NCI-H226 (cell line): ENCODE measurements around the gene CACNA1C.

Experiments used
- DNase-seq: peaks from one replicate; pipeline ENCODE4 v3.0.0-alpha.2; 2015

CACNA1C gene

DNA sequence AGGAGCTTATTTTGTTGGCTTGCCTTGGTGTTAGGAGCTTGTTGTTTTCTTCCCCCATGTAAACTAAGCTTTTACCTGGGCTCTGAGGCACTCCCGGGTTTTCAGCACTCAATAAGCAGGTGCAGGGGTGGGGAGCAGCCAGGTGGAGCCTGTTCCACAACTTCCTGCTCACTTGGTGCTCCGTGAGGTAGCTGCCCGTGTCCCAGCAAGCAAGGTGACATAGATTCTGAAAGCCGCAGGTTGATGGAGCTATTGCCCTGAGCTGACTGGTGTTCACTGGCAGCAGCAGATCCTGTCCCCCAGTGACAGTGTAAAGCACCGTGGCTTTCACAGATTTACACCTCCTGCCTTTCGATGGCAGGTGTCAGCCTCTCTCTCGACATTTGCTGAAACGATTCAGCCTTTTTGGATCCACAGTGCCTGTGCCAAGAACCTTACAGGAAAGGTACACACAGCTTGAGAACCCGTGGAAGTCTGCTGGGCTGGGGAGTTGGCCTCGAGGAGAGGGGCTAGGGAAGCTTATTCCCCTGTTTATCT is 446.2 kb downstream of the CACNA1C start:
- DNase-seq, result no peak

DNA sequence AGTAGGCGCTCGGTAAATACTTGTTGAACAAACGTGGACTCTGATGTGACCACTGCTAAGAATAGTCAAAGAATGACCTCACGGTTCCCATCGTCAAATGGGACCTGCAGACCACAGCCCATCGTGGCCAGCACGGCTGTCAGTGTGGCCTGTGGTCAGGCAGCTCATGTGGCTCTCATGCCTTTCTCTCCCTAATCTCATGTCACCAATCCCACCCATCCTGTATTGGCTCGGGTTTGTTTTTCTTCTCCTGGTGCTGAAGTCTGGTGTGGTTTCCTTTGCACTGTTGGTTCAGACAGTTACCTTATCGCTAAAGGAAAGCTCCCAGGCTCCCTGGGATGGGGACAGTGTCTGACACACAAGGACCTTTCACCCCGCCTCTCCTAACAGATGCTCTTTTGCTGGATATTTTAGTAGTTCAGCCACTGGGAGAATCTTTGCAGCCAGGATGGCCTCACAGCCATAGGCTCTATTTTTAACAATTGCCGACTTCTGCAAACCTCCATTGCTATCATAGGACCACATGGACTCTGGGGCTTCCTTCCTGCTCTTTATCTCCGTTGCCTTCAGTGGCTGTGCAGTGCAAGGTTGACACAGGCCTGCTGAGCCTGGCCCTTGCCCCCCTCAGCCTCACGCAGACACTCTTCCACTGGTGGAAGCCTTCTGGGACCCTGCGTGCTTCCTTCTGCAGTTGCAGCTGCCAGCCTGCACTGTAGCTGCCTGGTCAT is 448.8 kb downstream of the CACNA1C start:
- no peak for DNase-seq

DNA sequence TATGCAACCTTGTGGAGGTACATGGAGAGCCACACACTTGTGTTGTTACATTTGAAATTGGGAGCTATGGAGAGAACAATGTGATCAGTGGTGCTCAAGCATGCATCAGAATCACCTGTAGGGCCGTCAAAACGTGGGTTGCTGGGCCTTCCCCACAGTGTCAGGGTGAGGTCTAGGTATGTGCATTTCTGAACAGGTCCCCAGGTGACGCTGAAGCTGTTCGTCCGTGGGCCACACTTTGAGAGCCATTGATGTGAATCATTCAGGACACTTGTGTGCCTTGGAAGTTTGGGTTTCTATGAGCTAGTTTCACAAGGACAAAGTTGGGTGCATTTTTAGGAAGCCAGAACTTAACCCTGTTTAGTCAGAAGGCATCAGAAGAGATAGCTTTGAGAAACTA is 450.2 kb downstream of the CACNA1C start:
- DNase-seq, result no peak

DNA sequence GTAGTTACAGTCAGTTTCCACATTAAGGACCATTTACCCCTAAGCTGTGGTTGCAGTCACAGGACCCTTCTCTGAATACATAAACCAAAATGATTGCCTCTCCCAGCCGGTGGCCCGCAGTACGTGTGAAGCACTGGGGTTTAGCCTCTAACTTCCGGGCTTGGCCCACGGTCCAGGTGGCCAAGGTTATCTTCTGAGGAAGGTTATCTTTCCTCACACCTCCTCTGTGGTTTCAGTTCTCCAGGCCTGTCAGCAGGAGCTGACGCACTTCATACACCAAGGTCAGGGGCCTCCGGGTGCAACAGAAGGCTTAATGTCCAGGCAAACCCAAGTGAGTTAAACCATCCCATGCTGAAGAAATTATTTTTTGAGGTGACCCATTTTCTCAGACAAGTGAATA is 451.0 kb downstream of the CACNA1C start:
- no peak for DNase-seq

DNA sequence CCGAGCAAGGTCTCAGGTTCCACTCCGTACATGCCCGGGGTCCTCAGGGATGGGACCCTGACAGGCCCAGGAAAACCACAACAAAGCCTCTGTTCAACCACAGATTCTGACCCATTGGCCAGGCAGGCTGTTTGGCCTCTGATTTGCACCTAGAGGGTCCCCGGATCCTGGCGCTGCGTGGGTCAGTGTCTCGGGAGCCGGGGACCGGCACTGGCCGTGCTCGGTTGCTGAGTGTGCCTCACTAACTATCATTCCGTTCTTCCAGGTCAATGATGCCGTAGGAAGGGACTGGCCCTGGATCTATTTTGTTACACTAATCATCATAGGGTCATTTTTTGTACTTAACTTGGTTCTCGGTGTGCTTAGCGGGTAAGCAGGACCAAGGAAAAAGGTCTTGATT is 451.8 kb downstream of the CACNA1C start:
- no peak for DNase-seq

DNA sequence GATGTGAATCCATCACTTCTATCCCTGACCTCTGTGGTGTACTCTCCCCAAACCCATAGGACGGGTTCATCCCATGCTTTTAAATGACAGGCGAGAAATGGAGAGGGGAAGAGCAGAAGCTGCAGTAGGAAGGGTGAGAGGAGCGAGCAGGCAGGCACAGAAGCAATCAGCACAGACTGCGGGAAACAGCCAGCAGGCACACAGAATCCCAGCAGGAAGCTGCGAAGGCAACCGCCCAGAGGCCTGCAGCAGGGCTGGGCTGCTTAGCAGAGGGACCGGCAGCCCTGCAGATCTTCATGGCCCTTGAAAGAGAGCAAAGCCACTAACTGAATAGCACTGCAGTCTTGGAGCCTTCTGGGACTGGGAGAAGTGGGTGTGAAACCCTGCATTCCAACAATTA is 455.0 kb downstream of the CACNA1C start:
- DNase-seq, result no peak

DNA sequence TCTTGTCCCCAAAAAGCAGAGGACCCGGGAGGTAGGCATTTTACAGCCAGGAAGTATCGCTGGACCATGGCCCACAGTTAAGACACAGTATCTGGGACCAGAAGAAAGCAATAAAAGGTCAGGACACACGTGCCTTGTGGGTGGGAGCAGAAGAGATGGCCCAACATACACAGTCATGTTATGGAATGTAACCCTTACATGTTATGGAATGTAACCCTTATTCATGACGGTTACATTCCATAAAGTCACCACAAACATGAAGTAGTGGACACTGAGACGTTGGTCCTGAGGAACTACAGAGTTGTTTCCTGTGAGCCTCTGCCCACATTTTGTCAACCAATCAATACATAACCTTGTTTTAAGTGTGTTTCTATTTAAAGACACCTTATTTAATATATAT is 456.4 kb downstream of the CACNA1C start:
- DNase-seq, result no peak

DNA sequence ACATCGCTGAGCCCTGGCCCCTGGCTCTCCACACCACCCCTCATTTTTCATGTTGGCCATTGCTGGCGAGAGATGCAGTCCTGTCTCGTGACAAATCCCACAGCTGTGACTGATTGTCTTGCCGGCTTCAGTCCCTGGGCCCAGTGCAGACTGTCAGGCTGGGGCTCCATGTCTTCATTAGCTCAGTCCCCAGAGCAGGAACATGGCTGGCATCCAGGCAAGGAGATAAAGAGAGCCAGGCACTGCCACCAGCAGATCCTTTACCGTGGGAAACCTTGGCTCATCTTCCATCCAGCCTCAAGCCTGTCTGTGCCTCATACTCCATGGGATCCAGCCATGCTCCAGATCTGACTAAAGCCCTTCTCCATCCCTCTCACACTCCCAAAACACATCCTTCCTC is 457.3 kb downstream of the CACNA1C start:
- no peak for DNase-seq

DNA sequence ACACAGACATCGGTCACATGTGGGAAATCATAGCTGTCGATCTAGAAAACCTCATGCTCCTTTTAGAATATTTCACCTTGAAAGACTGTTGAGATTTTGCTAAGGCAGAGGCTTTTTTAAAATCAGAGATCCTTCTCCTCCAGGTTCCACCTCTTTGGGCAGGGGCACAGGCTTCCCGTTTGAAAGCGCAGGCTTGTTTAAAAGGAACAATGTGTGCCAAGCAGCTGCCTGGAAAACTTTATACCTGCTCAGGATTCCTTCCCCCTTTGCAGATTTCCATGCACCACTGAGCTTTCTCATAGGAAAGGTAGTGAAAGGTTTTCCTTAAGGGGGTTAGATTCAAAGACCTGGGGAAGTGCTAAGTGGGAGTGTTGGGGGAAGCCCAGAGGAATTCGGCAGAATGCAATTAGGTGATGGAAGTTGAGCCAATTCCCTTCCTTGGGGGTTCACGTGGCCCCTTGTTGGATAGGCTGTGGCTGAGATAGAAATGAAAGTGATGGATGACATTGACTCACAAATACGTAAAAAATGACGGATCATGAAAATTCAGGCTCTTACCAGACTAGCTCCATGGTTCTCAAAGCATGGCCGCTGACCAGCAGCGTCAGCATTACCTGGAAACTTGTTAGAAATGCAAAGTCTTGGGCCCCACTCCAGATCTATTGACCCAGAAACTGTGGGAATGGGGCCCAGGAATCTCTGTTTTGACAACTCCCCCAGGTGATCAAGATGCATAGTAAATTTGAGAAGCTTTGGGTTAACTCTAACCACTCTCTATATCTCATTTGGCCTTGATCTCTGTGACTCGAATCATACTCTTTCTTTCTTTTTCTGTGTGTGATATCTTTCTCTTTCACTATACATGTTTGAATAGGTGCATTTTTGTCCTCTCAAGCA is 460.6 kb downstream of the CACNA1C start:
- DNase-seq, result no peak

DNA sequence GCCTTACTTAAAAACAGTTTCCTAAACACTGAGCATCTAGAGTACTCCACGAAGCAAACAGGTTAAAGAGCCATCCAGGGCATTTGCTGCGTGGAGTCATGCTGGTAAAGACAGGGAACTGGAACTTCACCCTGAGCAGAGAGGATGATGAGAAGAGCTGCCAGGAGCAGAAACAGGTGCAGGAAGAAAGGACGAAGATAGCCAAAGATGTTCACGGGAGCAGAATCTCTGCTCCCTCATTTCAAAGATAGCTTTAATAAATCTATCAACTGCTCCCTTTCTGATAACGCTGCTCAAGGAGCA is 461.2 kb downstream of the CACNA1C start:
- no peak for DNase-seq

DNA sequence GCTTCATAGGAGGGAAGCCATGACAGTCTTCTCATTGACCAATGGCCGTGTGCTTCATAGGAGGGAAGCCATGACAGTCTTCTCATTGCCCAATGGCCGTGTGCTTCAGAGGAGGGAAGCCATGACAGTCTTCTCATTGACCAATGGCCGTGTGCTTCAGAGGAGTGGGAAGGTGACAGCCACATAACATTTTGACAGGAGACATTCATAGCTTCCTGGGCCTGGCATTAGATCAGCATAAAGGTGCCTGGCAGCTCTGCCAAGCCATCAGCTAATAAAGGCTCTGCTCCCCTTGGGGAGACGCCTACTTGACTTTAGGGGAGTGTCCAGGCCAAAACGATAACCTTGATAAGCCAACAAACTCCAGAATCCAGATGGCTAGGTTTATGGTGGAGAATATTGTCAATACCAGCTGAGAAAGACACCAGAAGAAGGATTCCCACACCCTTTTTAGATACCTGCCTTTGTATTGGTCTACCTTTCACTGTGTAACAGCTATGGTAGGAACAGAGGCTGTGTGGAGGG is 468.0 kb downstream of the CACNA1C start:
- no peak for DNase-seq

DNA sequence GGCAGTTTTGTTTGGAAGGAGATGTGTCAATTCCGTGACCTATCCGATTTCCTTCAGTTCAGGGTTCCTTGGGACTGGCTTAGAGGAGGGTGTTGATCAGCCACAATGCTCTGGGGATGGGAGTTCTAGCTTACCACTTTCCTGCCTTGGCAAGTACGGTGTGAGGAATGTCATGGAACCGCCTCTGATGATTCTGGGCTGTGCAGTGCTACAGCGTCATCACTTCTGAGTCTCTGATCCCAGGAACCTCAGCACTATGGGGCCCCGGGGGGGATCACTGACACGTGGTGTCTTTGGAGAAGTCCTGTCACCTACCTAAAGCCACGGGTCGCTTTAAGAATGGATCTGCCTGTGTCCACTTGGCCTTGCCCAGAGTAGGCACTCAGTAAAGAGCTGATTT is 470.5 kb downstream of the CACNA1C start:
- DNase-seq, result no peak

DNA sequence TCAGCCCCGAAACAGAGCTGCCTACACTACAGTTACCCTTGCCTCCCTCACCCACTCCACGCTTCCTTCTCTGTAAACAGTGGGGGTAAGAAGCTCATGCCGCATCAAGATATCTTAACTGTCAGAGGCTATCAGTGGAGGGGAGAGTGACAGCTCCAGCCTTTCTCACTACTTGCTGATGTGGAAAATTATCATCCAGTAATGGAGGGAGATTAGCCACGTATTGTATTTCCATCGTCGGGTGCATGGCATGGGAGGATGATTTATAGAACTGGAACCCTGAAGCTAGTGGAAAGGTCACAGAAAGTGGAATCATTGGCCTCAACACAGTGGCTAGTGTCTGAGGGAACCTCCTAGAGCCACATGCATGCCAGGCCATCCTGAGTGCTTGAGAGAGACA is 471.1 kb downstream of the CACNA1C start:
- no peak for DNase-seq

DNA sequence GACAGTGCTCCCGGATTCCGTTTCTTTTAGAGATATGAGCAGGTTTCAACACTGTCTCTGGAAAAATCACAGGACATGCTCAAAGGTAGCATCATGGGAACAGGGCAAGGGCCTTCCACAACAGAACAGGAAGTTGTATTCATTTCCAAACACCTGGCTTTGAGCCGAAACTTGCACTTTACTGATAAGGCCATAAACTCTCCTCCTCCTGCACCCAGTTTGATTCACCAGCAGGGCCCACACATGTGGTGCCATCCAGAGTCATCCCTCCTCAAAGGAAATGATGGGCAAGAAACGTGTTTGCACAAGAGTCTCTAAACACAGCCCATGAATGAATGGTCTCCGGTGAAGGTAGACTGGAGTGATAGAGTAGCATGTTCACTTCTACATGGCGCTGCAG is 473.6 kb downstream of the CACNA1C start:
- peak; percentile 91 for DNase-seq

DNA sequence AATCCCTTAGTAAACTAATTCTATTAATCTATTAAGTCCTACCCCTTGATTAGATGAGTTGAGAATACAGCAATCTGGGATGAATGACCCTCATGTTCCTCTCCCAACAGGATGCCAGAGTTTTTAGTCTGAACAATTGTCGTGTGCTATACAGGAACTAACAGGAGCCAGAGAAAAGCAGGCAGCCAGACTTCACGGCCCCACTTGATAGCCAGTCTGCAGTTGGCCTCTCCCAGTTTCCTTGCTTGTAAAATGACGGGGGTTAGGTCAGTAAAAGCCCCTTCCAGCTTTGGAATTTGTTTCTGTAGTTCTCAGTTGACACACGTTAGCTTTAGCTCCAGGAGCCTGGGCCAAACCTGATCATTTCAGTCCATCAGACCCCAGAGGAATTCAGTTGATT is 475.2 kb downstream of the CACNA1C start:
- no peak for DNase-seq

DNA sequence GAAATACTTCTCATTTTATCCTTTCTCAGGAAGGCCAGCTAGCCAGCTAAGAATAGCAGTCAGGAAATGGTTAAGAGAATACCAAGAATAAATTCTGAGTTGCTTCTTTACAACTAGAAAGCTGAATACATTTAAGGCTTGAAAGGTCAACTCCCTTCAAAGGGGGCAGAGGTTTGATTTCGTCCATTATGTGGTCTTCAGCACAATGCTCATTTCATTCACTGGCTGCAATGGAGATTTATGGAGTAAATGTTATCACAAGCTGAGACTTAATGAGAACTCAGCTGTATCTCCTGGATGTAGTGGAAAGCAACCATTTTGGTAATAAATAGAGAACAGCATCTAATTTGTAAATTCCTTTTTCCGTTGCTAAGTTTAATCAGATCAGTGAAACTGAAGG is 477.0 kb downstream of the CACNA1C start:
- DNase-seq, result no peak

DNA sequence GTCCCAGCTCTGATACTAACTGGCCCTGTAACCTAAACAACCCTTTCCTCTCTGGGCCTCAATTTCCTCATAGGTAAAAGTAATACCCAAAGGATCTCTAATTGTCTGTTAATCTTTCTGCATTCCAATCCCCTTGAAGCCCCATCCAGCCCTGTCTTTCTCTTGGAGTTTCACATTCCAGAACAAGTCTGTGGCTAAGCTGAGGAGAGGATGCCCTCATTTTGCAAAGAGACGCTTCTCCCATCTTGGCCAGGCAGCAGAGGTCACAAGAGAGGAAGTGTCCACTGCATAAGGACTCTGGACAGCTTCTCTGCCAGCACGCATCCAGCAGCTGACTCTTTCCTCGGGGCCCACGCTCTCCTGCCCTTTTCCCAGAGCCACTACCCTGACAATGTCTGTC is 478.6 kb downstream of the CACNA1C start:
- no peak for DNase-seq

DNA sequence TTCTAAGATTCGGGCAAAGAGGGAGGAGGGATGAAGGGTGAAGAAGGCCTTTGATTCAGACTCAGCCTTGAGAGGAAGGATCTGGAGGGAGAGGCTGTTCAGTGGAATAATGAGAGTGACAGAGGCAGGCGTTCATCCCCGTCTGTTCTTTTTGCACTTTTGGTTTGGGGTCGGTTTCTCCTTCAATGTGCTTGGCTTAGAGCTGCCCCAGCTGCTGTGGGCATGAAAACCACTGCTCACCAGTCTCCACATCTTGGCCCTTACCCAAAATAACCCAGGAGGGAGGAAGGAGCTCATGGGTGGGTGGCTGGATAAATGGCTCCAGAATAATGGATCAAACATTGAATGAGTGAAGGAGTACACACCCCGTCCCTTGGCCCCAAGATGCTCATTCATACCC is 480.2 kb downstream of the CACNA1C start:
- no peak for DNase-seq

DNA sequence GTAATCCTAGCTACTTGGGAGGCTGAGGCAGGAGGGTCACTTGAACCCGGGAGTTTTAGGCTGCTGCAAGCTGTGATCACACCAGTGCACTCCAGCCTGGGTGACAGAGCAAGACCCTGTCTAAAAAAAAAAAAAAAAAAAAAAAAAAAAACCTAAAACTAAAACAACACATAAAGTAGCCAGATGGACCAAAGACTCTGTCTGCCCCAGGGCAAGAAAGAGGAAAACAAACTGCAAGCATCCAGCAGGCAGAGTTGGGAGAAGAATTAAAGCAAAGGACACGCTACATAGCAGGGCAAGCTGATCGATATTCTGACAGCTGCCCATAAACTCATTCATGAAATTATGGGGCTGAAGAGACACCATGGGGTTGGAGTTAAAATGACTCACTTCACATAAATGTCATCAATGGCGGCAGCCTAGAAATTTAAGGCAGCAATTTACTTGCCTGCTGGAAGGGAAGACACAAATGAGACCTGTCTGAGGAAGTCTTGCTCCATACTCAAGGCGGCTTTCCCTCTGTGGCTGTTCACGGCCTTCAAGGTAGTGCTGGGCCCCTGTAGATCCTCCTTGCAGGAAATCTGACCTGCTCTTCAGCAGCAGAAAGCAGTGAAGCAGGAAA is 482.9 kb downstream of the CACNA1C start:
- DNase-seq, result no peak

DNA sequence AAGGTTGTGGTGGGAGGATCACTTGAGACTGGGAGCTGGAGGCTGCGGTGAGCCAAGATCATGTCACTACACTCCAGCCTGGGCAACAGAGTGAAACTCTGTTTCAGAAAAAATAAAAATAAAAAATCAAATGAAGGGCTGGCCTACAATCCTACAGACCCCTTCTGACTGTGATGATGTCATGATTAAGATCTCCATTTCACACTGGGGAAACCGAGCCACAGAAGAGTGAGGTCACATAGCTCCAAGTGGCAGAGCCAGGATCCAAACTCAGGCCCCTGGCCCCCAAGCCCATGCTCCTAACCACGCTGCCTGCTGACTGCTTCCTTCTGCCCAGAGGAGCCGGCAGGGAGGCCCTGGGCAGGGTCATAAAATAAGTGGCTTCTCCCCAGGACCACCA is 483.9 kb downstream of the CACNA1C start:
- no peak for DNase-seq

DNA sequence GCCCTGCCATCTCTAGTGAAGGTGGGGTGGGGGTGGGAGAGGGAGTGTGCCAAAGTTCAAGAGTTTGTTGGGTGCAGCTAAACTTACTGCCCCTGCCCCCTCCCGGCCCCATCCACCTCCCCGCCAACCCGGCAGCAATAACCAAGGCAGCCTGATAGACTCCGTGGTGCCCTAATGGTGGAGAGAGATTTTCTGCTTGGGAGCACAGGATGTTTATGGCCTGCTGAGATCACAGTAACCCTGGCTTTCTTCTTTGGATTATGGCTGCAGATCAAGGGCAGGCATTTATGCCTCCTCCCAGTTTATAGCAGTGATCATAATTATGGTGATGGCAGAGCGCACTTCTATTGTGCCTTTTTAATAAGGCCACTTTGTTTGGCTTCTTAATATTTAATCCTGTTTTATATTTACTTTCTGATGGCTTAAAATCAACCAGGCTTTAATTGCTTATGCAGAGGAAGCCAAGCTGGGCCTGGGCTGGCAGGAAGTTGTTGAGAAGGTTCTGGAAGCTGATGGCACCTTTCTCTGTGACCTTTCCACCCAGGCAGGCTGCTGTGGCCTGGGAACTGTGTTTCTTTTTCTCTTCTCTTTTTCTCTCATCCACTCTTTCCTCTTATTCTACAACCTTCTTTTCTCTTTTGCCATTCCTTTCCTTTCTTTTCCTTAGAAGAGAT is 485.2 kb downstream of the CACNA1C start:
- no peak for DNase-seq

DNA sequence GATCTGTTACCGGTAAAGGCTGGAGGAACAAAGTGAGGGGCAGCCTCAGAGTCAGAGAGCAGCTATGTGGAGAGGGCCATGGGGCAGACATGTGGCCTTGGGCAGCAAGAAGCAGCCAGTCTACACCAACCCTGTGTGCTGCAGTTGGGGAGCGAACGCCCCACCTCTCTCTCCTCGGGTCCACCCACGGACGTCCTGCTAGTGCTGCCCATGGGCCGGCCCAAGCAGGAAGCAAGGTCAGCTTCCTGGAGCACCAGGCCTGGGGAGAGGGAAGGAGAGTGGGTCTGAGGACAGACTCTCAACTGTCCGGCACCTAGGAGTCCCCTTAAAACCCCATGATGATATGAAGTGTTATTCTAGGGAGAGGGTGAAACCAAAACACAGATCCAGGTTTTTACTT is 487.2 kb downstream of the CACNA1C start:
- no peak for DNase-seq

DNA sequence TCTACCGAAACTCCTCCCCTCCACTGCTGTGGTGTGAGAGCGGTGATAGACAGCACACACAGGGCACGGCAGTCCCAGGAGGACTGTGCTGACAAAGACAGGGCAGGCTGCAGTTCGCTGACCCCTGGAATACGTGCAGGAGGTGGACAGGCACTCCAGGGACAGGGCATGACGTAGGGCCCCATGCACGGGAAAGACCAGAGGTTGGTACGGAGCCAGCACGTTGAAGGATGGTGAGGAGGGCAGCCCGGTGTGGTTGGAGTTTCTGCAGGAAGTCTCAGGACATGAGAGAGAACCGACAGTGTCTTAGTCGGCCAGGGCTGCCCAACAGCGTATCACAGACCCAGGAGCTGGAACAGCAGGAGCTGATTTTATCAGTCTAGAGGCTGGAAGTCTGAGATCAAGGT is 487.8 kb downstream of the CACNA1C start:
- DNase-seq, result no peak
